GM23338 (cell line): ENCODE data around the gene HEATR9. TPM values are rescaled to one million over a fixed set of nuclear protein-coding genes. Genes with fewer than 3 reads are reported as not detected.

Experiments
- CREB1 ChIP-seq: fragments of 250-450 bp; sonication (Bioruptor Pico); IDR thresholded peaks from 2 replicates; pipeline ENCODE4 v1.5.0; 2020; ENCODE audit warnings: low read depth, mild to moderate bottlenecking, moderate library complexity
- EZH2phosphoT487 ChIP-seq: fragments of 200-600 bp; sonication (generic); IDR thresholded peaks from one replicate; pipeline ENCODE4 v1.8.1; 2018; ENCODE audit warnings: antibody characterized with exemption; ENCODE audit not compliant: unreplicated experiment
- REST ChIP-seq: IDR thresholded peaks from one replicate; pipeline ENCODE4 v1.6.1; 2018; ENCODE audit warnings: antibody characterized with exemption; ENCODE audit not compliant: unreplicated experiment
- ZNF331 ChIP-seq: fragments of 250-450 bp; sonication (Bioruptor Pico); IDR thresholded peaks from 2 replicates; pipeline ENCODE4 v1.5.0; 2020; ENCODE audit warnings: low read depth, mild to moderate bottlenecking, moderate library complexity
- ZNF462 ChIP-seq: fragments of 250-450 bp; sonication (Bioruptor Pico); IDR thresholded peaks from 2 replicates; pipeline ENCODE4 v1.5.0; 2020; ENCODE audit warnings: mild to moderate bottlenecking, moderate library complexity
- polyA plus RNA-seq: library from polyadenylated mRNA; unstranded; fragments of >200 nt; fragmentation: Nextera tagmentation; extraction: Ambion mirVana; gene quantifications from 2 replicates; pipeline ENCODE4 v1.2.1, GENCODE V29; 2016
- total RNA-seq: library from RNA; depleted of rRNA; stranded (reverse); fragments of >200 nt; shearing (Covaris generic); gene quantifications from 2 replicates; pipeline ENCODE4 v1.2.3, GENCODE V29; 2014

Gene HEATR9
- total and polyA plus RNA-seq, 2 experiments from 2014 or later: not detected

DNA sequence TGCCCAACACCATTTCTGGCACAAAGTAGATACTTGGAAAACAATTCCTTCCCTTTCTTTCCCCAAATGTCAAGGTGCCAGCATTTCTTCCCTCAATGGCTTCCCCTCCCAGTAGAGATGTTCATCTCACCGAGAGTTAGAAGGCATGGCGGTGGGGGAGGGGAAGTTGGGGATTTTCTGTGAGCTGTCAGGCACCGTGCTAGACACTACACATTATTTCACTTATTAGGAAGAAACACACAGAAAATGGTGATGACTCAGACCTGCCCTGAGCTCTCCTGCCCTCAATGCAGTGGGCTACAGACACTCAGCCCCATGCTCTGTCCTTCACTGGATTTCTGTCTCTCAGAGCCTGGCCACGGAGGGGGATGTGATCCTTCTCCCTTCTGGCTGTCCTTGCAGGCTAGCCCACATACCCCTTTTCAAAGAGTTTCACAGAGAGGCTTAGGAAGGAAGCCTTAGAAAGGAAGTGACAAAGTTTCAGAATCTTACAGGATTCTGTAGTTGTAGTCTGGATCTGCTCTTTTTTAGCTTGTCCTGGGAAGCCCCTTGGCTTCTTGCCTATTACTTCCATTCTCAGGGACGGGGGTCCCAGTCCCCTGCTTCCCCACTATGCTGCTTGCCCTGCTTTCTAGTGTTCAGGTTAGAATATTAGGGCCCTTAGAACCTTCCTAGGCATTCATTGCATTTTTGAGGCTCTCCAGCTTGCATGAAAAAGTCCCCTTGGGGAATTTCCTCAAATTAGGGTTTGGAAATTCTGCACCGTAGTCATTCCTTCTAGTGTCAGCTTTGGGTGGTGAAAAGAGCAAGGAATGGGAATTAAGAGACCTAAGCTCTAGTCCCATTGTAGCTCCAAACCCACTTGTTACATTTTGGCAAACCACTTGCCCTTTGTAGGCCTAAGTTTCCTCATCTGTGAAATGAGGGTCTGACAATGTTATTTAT is 23.7 kb upstream of the HEATR9 start (continued):
- TF ChIP-seq ZNF462 (no peak), CREB1 (no peak), ZNF331 (CRISPR knock-in tag) (no peak), EZH2phosphoT487 (no peak), REST (no peak)
